NCI-H1092 (cell line): ENCODE results near the gene FER1L5.

ENCODE experiments used
- DNase-seq: peaks from one replicate; lab custom pipeline; 2025; lab: John Stamatoyannopoulos, UW

FER1L5 gene

GRCh38 chr2:96698221-96698861 lies 55.8 kb downstream of the FER1L5 start:
- DNase-seq, result no peak

GRCh38 chr2:96699021-96699420 lies 56.5 kb downstream of the FER1L5 start:
- no peak for DNase-seq

- DNase-seq, result no peak
Measured at GRCh38 chr2:96699621-96700020, 57.1 kb downstream of the FER1L5 start.

GRCh38 chr2:96700086-96700485 lies 57.5 kb downstream of the FER1L5 start:
- no peak for DNase-seq

- DNase-seq, result no peak
Measured at GRCh38 chr2:96701636-96702035, 59.1 kb downstream of the FER1L5 start.

- no peak for DNase-seq
Measured at GRCh38 chr2:96702098-96702785, 59.7 kb downstream of the FER1L5 start.

- no peak for DNase-seq
Measured at GRCh38 chr2:96703021-96703751, 60.6 kb downstream of the FER1L5 start.

- DNase-seq, result no peak
Measured at GRCh38 chr2:96710985-96711384, 68.4 kb downstream of the FER1L5 start.

GRCh38 chr2:96715658-96716057 lies 73.1 kb downstream of the FER1L5 start:
- DNase-seq, result no peak

GRCh38 chr2:96716388-96716787 lies 73.8 kb downstream of the FER1L5 start:
- no peak for DNase-seq

GRCh38 chr2:96726131-96726530 lies 83.6 kb downstream of the FER1L5 start:
- DNase-seq, result no peak

GRCh38 chr2:96727431-96727830 lies 84.9 kb downstream of the FER1L5 start:
- no peak for DNase-seq

- no peak for DNase-seq
Measured at GRCh38 chr2:96729748-96730147, 87.2 kb downstream of the FER1L5 start.

- no peak for DNase-seq
Measured at GRCh38 chr2:96730212-96730611, 87.6 kb downstream of the FER1L5 start.

- DNase-seq, result no peak
Measured at GRCh38 chr2:96733931-96734330, 91.4 kb downstream of the FER1L5 start.

GRCh38 chr2:96734880-96735583 lies 92.5 kb downstream of the FER1L5 start:
- DNase-seq, result no peak

- DNase-seq, result no peak
Measured at GRCh38 chr2:96737251-96737650, 94.7 kb downstream of the FER1L5 start.

GRCh38 chr2:96737831-96738230 lies 95.3 kb downstream of the FER1L5 start:
- DNase-seq, result no peak

GRCh38 chr2:96739076-96739632 lies 96.6 kb downstream of the FER1L5 start:
- DNase-seq, result no peak

- peak; percentile 93 for DNase-seq
Measured at GRCh38 chr2:96739633-96740428, 97.3 kb downstream of the FER1L5 start, which contains the start of gene LMAN2L. Gene LMAN2L, minus strand, starts transcription at chr2:96740064. Its CDS starts 24 bp downstream, at chr2:96740040.

- no peak for DNase-seq
Measured at GRCh38 chr2:96747061-96747617, 104.6 kb downstream of the FER1L5 start.
